Measurements from ENCODE around the gene TSPAN13. TPM values are rescaled to one million over a fixed set of nuclear protein-coding genes. Genes with fewer than 3 reads are reported as not detected.
A peak's percentile ranks its signal among the peaks of the same experiment; 100 is the strongest.

Gene TSPAN13
- polyA plus RNA-seq, 1 donor from 2014 or later: 315 TPM

DNA sequence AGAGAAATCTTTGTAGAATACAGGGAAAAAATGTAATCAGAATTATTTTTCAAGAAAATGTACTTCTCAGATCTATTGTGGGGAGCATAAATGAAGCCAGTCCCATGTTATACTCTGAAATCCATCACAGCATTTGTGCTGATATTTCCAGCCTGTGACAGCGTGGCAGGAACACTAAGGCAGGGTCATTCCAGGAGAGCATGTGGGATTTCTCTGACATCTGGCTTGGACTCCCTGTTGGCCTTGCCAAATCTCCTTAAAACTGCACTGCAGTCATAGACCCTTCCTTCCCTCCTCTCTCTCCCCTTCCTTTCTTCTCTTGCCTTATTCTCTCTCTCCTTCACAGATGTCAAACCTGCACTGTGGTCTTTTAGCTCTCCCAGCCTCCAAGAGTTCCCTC, 6.5 kb upstream of the TSPAN13 start:
- no peak overlapping the region for H3K4me2 ChIP-seq (ENCODE audit: low read length)
- no peaks in the 10 kb centered on the region for H3K36me3 ChIP-seq (ENCODE audit: insufficient read depth, low read length)
- H3F3A ChIP-seq (ENCODE audit: insufficient read depth, low read length, poor library complexity, severe bottlenecking): no peaks in the 10 kb centered on the region
- H2AFZ ChIP-seq (ENCODE audit: low read depth, low read length): no peak overlapping the region
- no peak overlapping the region for H3K27ac ChIP-seq (ENCODE audit: low read length)
- H3K79me2 ChIP-seq (replicated peaks; ENCODE audit: insufficient read depth, low read length): no peaks in the 10 kb centered on the region
- H3K9ac ChIP-seq (ENCODE audit: low read length): no peak overlapping the region
- H3K4me3 ChIP-seq (ENCODE audit: low read length): no peak overlapping the region
- no peaks in the 10 kb centered on the region for H4K20me1 ChIP-seq (ENCODE audit: insufficient read depth)
- TF ChIP-seq POLR2AphosphoS5 (IDR thresholded peaks at IDR 0.05) (no peak), EZH2 (IDR thresholded peaks at IDR 0.05; ENCODE audit: borderline replicate concordance, insufficient read depth, low read length, poor library complexity, severe bottlenecking) (no peak), RAD21 (conservative IDR thresholded peaks at IDR 0.05) (no peak), MXI1 (conservative IDR thresholded peaks at IDR 0.05; ENCODE audit: poor library complexity, severe bottlenecking) (no peak), TAF1 (IDR thresholded peaks at IDR 0.05; ENCODE audit: low read depth) (no peak), EP300 (conservative IDR thresholded peaks at IDR 0.05; ENCODE audit: poor library complexity, severe bottlenecking) (no peak), SMC3 (conservative IDR thresholded peaks at IDR 0.05; ENCODE audit: poor library complexity) (no peak)
- TF ChIP-seq, protein P1, sequence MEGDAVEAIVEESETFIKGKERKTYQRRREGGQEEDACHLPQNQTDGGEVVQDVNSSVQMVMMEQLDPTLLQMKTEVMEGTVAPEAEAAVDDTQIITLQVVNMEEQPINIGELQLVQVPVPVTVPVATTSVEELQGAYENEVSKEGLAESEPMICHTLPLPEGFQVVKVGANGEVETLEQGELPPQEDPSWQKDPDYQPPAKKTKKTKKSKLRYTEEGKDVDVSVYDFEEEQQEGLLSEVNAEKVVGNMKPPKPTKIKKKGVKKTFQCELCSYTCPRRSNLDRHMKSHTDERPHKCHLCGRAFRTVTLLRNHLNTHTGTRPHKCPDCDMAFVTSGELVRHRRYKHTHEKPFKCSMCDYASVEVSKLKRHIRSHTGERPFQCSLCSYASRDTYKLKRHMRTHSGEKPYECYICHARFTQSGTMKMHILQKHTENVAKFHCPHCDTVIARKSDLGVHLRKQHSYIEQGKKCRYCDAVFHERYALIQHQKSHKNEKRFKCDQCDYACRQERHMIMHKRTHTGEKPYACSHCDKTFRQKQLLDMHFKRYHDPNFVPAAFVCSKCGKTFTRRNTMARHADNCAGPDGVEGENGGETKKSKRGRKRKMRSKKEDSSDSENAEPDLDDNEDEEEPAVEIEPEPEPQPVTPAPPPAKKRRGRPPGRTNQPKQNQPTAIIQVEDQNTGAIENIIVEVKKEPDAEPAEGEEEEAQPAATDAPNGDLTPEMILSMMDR (IDR thresholded peaks at IDR 0.05; ENCODE audit: poor library complexity, severe bottlenecking): no peak
- TF ChIP-seq, protein P2, sequence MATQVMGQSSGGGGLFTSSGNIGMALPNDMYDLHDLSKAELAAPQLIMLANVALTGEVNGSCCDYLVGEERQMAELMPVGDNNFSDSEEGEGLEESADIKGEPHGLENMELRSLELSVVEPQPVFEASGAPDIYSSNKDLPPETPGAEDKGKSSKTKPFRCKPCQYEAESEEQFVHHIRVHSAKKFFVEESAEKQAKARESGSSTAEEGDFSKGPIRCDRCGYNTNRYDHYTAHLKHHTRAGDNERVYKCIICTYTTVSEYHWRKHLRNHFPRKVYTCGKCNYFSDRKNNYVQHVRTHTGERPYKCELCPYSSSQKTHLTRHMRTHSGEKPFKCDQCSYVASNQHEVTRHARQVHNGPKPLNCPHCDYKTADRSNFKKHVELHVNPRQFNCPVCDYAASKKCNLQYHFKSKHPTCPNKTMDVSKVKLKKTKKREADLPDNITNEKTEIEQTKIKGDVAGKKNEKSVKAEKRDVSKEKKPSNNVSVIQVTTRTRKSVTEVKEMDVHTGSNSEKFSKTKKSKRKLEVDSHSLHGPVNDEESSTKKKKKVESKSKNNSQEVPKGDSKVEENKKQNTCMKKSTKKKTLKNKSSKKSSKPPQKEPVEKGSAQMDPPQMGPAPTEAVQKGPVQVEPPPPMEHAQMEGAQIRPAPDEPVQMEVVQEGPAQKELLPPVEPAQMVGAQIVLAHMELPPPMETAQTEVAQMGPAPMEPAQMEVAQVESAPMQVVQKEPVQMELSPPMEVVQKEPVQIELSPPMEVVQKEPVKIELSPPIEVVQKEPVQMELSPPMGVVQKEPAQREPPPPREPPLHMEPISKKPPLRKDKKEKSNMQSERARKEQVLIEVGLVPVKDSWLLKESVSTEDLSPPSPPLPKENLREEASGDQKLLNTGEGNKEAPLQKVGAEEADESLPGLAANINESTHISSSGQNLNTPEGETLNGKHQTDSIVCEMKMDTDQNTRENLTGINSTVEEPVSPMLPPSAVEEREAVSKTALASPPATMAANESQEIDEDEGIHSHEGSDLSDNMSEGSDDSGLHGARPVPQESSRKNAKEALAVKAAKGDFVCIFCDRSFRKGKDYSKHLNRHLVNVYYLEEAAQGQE (IDR thresholded peaks at IDR 0.05; ENCODE audit: borderline replicate concordance): no peak
- no peaks in the 10 kb centered on the region for H3K27me3 ChIP-seq (ENCODE audit: insufficient read depth, low read depth, low read length)
- no peaks in the 10 kb centered on the region for H3K9me3 ChIP-seq (ENCODE audit: low read length)
- H3K9me2 ChIP-seq (ENCODE audit: insufficient read depth, low read length): no peaks in the 10 kb centered on the region

DNA sequence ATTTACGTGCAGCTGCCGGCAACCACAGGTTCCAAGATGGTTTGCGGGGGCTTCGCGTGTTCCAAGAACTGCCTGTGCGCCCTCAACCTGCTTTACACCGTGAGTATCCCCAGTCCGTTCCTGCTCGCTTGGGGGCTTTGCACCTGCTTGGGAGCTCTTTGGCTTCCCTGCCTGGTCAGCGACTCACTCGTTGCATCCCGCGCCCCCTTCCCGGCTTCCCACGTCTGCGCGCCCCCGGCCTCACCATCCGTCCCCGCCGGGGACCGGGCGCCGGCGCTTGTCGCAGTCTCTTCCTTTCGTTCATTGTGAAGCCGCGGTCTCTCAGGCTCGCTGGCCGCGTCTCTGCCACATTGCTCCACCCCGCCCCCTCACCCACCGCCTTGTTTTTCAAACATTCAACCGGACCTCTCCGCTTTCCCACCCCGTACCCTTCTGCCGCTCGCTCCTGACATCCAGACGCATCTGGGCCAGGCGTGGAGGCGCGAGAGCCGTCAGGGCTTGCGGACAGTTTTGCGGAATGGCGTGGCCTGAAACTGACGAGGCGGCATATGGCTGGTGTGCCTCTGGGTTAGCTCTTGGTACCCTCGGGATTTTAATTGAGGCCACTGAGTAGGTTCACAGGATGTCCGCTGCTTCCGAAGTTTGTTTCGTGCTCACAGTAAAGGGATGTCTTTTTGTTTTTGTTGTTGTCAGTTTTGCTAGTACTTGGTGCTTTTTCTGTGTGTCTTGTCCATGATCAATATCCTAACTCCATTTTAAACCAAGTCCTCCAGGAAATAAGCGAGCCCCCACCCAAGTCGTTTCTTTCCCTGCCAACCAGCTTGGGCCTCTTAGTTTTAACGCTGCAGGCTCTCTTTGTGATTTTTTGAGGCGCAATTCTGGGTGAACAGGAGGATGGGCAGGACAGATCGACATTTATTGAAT, 639 bp downstream of the TSPAN13 start:
- peak overlapping the region; percentile 92 for H3K9ac ChIP-seq (ENCODE audit: low read length)
- TF ChIP-seq, protein P2 (IDR thresholded peaks at IDR 0.05; ENCODE audit: borderline replicate concordance): peak; percentile 73
- TF ChIP-seq RAD21 (conservative IDR thresholded peaks at IDR 0.05) (no peak), EP300 (conservative IDR thresholded peaks at IDR 0.05; ENCODE audit: poor library complexity, severe bottlenecking) (no peak), TAF1 (IDR thresholded peaks at IDR 0.05; ENCODE audit: low read depth) (peak; percentile 43), MXI1 (conservative IDR thresholded peaks at IDR 0.05; ENCODE audit: poor library complexity, severe bottlenecking) (peak; percentile 72), POLR2AphosphoS5 (IDR thresholded peaks at IDR 0.05) (no peak), SMC3 (conservative IDR thresholded peaks at IDR 0.05; ENCODE audit: poor library complexity) (no peak), EZH2 (IDR thresholded peaks at IDR 0.05; ENCODE audit: borderline replicate concordance, insufficient read depth, low read length, poor library complexity, severe bottlenecking) (no peak)
- TF ChIP-seq, protein P1 (IDR thresholded peaks at IDR 0.05; ENCODE audit: poor library complexity, severe bottlenecking): no peak
- peaks cover 46% of the 10 kb centered on the region for H3K79me2 ChIP-seq (replicated peaks; ENCODE audit: insufficient read depth, low read length)
- no peaks in the 10 kb centered on the region for H3K9me2 ChIP-seq (ENCODE audit: insufficient read depth, low read length)
- H3K36me3 ChIP-seq (ENCODE audit: insufficient read depth, low read length): no peaks in the 10 kb centered on the region
- peak overlapping the region; percentile 75 for H2AFZ ChIP-seq (ENCODE audit: low read depth, low read length)
- H3K4me2 ChIP-seq (ENCODE audit: low read length): peak overlapping the region; percentile 98
- peak overlapping the region; percentile 84 for H3K4me3 ChIP-seq (ENCODE audit: low read length)
- H3K27ac ChIP-seq (ENCODE audit: low read length): peak overlapping the region; percentile 90
- no peaks in the 10 kb centered on the region for H3K9me3 ChIP-seq (ENCODE audit: low read length)
- no peaks in the 10 kb centered on the region for H3F3A ChIP-seq (ENCODE audit: insufficient read depth, low read length, poor library complexity, severe bottlenecking)
- H4K20me1 ChIP-seq (ENCODE audit: insufficient read depth): no peaks in the 10 kb centered on the region
- no peaks in the 10 kb centered on the region for H3K27me3 ChIP-seq (ENCODE audit: insufficient read depth, low read depth, low read length)

Data from neural cell (in vitro differentiated cells).